Measurements from ENCODE around the gene MAP1A. TPM values are rescaled to one million over a fixed set of nuclear protein-coding genes. Genes with fewer than 3 reads are reported as not detected.
"Not testable (repeated sequence)": the region's sequence is repeated elsewhere in the genome, so short reads cannot be mapped to it uniquely, and the experiment has no call there.

The MAP1A gene
- total RNA-seq, 4 donors from 2014 or later, result 28.9 to 59.1 (median 35.1) TPM

GRCh38 chr15:43552256-43552655, 34.8 kb downstream of the MAP1A start:
- TF ChIP-seq POLR2AphosphoS5 (IDR thresholded peaks at IDR 0.05) (no peak), EP300 (IDR thresholded peaks at IDR 0.05) (no peak), POLR2A (IDR thresholded peaks at IDR 0.05) (no peak)
- TF ChIP-seq, protein P1, sequence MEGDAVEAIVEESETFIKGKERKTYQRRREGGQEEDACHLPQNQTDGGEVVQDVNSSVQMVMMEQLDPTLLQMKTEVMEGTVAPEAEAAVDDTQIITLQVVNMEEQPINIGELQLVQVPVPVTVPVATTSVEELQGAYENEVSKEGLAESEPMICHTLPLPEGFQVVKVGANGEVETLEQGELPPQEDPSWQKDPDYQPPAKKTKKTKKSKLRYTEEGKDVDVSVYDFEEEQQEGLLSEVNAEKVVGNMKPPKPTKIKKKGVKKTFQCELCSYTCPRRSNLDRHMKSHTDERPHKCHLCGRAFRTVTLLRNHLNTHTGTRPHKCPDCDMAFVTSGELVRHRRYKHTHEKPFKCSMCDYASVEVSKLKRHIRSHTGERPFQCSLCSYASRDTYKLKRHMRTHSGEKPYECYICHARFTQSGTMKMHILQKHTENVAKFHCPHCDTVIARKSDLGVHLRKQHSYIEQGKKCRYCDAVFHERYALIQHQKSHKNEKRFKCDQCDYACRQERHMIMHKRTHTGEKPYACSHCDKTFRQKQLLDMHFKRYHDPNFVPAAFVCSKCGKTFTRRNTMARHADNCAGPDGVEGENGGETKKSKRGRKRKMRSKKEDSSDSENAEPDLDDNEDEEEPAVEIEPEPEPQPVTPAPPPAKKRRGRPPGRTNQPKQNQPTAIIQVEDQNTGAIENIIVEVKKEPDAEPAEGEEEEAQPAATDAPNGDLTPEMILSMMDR (IDR thresholded peaks at IDR 0.05), result no peak
- no peaks in the 10 kb centered on the region for H3K27me3 ChIP-seq
- ATAC-seq, result no peak
- WGBS, 2 donors (ENCODE audit: low coverage in 1 of 2), result 40 to 80% methylated on average over 1 of the region's 4 CpGs
- H3K27ac ChIP-seq, result no peak overlapping the region
- no peak overlapping the region for H3K4me3 ChIP-seq
- H3K36me3 ChIP-seq, result peaks cover 0 to 60% of the 10 kb centered on the region in 2 donors
- no peaks in the 10 kb centered on the region for H3K4me1 ChIP-seq
- H3K9me3 ChIP-seq, result no peaks in the 10 kb centered on the region

DNA sequence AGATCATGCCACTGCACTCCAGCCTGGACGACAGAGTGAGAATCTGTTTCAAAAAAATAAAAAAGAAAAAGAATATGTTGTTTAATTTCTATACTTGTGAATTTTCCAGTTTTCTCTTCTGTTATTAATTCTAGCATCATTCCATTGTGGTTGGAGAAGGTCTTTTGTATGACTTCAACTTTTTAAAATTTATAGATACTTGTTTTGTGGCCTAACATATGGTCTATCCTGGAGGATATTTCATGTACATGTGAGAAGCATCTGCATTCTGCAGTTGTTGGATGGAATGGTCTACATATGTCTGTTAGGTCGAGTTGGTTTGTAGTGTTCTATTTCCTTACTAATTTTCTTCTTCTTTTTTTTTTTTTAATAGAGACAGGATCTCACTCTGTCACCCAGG, 35.6 kb downstream of the MAP1A start:
- Histone ChIP-seq H3K36me3 (peaks cover 0 to 58% of the 10 kb centered on the region in 2 donors), H3K9me3 (no peaks in the 10 kb centered on the region), H3K27me3 (no peaks in the 10 kb centered on the region), H3K4me3 (no peak overlapping the region), H3K4me1 (no peaks in the 10 kb centered on the region), H3K27ac (no peak overlapping the region)
- 67 to 81% methylated on average over 2 of the region's 2 CpGs for WGBS, 2 donors (ENCODE audit: low coverage in 1 of 2)
- no peak for ATAC-seq
- TF ChIP-seq POLR2A (IDR thresholded peaks at IDR 0.05), result no peak
- no peak for TF ChIP-seq EP300 (IDR thresholded peaks at IDR 0.05)
- TF ChIP-seq, protein P1 (IDR thresholded peaks at IDR 0.05), result no peak

GRCh38 chr15:43562753-43563152, 45.3 kb downstream of the MAP1A start:
- peaks cover 0 to 14% of the 10 kb centered on the region in 2 donors for H3K36me3 ChIP-seq
- H3K9me3 ChIP-seq, H3K4me1 ChIP-seq, H3K27me3 ChIP-seq, H3K4me3 ChIP-seq, ATAC-seq, H3K27ac ChIP-seq: not testable (repeated sequence)
- no CpG with 5 or more reads among the region's 3 CpGs for WGBS, 2 donors (ENCODE audit: low coverage in 1 of 2)

DNA sequence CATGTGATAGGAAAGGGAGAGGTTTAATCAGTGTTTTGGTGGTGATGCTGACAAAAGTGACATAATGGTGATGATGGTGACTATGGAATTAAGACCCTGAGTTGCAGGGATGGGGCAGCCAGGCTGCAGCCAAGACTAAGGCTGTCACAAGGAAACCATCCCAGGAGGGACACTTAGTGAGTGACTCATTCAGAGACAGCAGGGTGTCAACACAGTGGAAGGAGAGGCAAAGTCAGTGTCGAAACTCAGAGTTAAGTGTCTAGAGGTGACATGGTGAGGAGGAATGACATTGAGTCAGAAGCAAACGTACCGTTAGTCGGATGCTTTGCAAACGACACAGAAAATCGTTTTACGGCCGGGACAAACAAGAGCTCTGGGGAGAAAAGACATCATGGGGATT, 46.4 kb downstream of the MAP1A start:
- ATAC-seq, H3K27ac ChIP-seq, H3K4me1 ChIP-seq, H3K4me3 ChIP-seq, H3K36me3 ChIP-seq, H3K9me3 ChIP-seq, H3K27me3 ChIP-seq: not testable (repeated sequence)
- WGBS, 2 donors (ENCODE audit: low coverage in 1 of 2), result no CpG with 5 or more reads among the region's 8 CpGs

- WGBS, 2 donors (ENCODE audit: low coverage in 1 of 2), result no CpG with 5 or more reads among the region's 2 CpGs
- not testable (repeated sequence) for H3K4me1 ChIP-seq, H3K36me3 ChIP-seq, H3K4me3 ChIP-seq, ATAC-seq, H3K27me3 ChIP-seq, H3K27ac ChIP-seq, H3K9me3 ChIP-seq
Measured at GRCh38 chr15:43566615-43567014, 49.2 kb downstream of the MAP1A start.

- not testable (repeated sequence) for H3K36me3 ChIP-seq, H3K27me3 ChIP-seq, H3K4me1 ChIP-seq, ATAC-seq, H3K9me3 ChIP-seq, H3K27ac ChIP-seq, H3K4me3 ChIP-seq
- no CpG with 5 or more reads among the region's 1 CpG for WGBS, 2 donors (ENCODE audit: low coverage in 1 of 2)
Measured at GRCh38 chr15:43574607-43575006, 57.2 kb downstream of the MAP1A start.

Other genes starting within 250 kb of the MAP1A start
- not detected for gene TGM7, start 215.4 kb upstream of the MAP1A start, total RNA-seq
- 1 to 10 TPM; 5.4 to 9.5 (median 6.4) TPM for gene LCMT2, start 187.0 kb upstream of the MAP1A start, total RNA-seq
- 10 to 100 TPM; 18.0 to 30.7 (median 22.3) TPM for gene ZSCAN29, start 146.6 kb upstream of the MAP1A start, total RNA-seq
- 10 to 100 TPM; 11.3 to 26.0 (median 14.2) TPM for gene TUBGCP4, start 146.5 kb upstream of the MAP1A start, total RNA-seq
- 10 to 100 TPM; 21.8 to 40.2 (median 33.5) TPM for gene TP53BP1, start 24.5 kb upstream of the MAP1A start, total RNA-seq
- 10 to 100 TPM; 16.7 to 44.7 (median 22.1) TPM for gene PPIP5K1, start 72.6 kb downstream of the MAP1A start, total RNA-seq
- gene CKMT1B, start 76.4 kb downstream of the MAP1A start, total RNA-seq, result 1 to 10 TPM in 2 of 4 donors, not detected in 2; 6.4 to 7.8 TPM
- gene STRC, start 101.2 kb downstream of the MAP1A start, total RNA-seq, result under 1 TPM in 1 of 4 donors, not detected in 3; 0.40 TPM
- 1 to 10 TPM in 3 of 4 donors, under 1 TPM in 1; 0.15 to 3.1 (median 2.1) TPM for gene CATSPER2, start 131.2 kb downstream of the MAP1A start, total RNA-seq
- gene CKMT1A, start 176.3 kb downstream of the MAP1A start, total RNA-seq, result under 1 TPM in 2 of 4 donors, not detected in 2; 0.40 to 0.62 TPM
- gene PDIA3, start 228.8 kb downstream of the MAP1A start, total RNA-seq, result 100 to 1,000 TPM in 3 of 4 donors, 10 to 100 TPM in 1; 85.3 to 141 (median 113) TPM

Measured in gastroesophageal sphincter (tissue), 4 donors.